Right renal pelvis (tissue), 4 donors: ENCODE data around the gene CSNK1G1. TPM values are rescaled to one million over a fixed set of nuclear protein-coding genes. Genes with fewer than 3 reads are reported as not detected.

ENCODE experiments used
- DNase-seq, 4 donors: peaks; one replicate each; pipeline ENCODE4 v3.0.0-alpha.2; 2013; ENCODE audit warnings: low read depth in 4 of 4, low spot score in 3 of 4, missing footprints in 1 of 4
- polyA plus RNA-seq, 4 donors: library from polyadenylated mRNA; unstranded; fragments of 120-200 nt; gene quantifications; one replicate each; pipeline ENCODE4 v1.2.1, GENCODE V29; 2013; ENCODE audit not compliant: insufficient read length in 4 of 4

CSNK1G1 gene
- polyA plus RNA-seq, 4 donors = 18.7 to 23.1 (median 21.1) TPM

DNA sequence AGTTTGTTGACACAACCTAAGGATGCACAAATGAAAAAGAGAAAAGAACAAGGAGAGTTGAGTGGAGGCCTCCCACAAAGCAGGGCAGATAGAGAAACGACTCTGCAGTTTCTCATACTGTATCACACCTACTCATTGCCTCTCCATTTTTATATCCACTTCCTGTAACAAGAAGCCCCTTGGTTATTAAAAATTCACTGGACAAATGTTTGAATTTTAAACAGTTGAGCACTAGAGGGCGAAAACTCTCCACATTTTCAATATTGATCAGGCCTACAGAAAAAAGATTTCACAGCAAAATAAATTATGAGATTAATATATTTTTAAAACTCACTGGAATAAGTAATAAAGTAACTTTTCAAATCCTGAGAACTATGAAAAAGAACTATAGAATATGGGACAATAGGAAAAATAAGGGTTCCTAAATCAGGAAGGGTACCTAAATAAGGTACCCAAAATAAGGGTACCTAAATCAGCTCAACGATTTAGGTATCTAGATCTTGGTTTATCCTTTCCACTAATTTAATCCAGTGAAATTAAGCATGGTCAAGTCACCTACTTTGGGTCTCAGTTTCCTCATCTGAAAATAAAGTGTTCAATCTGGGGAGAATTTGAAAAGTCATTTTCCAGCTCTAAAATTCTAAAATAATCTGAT lies 146.2 kb downstream of the CSNK1G1 start:
- DNase-seq = peak in 1 of 4 donors; percentile 19

DNA sequence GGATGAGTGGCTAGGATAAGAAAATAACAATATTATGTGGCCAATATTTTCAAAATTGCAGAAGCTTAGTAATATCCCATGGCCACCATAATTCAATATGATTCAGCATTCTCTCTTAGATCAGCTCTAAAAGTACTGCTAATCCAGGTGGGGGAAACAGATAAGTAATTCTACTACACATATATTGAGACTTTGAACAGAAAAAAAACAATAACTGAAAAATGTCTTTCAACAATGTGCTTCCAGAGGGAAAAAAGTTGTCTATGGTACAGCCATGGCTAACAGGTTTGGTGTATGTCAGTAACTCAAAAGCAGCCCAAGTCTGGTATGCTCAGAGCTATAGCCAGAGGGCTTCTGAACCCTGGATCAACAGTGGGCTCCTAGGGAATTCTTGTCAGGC lies 150.8 kb downstream of the CSNK1G1 start:
- DNase-seq = no peak

DNA sequence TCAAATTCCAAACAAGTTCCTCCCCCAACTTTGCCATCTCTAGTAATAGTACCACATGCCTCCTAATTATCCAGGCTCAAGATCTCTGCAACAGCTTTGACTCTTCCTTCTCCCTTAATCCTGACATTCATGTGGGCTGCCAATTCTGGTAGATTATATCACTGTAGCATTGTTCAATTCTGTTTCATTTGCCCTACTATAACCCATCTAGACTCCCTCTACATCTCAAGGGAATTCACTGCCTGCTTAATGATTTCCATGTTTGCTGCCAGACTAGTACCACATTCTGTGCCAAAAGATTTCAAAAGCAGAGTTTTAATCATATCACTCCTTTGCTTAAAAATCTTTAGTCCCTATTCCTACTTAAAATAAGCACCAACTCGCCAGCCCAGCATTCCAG lies 158.5 kb downstream of the CSNK1G1 start:
- no peak for DNase-seq

DNA sequence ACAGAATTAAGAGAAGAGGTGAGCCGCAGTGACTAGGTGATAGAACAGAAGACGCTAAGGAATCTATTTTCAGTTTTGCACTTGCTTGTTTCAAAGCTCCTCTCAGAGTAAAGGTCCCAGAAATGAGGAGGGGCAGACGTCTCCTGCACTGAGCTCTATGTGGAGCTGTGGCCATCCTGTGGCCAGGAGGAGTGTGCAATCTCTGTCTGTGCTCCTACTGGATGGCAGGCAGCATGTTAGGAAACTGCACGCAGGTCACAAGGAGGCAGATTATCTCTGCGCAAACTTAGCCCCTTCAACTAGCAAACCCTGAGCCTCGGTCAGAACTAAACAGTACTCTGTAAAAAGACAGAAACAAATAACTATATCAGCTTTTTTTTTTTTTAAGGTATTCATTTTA lies 162.0 kb downstream of the CSNK1G1 start:
- no peak for DNase-seq

DNA sequence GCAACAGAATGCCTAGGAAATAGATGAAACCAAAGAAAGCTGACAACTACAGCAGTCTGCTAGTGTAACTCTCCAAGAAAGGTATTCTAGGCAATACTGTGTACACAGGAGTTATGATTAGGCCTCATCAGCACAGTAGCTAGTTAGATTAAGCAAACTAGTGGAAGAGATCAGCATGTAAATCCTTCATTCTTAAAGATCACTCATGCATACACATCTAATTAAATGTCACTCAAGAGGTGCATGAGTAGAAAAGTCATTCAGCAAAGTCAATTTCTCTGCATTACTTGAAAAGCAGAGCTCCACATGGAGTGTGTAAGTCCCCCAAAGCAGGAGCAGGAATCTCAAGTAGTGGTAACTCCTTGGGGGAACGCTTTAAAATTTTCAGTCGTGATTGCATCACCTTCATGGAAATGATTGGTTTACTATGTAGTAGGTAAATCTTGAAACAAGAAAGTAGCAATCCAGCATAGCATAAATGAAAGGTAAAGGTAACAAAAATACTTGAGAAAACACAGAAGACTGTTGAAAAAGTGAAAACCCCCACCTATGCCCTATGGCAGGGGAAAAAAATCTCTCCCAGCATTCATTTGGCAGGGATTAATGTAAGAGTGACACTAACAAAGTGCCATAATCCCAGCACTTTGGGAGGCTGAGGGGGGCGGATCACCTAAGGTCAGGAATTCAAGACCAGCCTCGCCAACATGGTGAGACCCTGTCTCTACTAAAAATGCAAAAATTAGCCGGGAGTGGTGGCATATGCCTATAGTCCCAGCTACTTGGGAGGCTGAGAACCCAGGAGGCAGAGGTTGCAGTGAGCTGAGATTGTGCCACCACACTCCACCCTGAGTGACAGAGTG lies 163.8 kb downstream of the CSNK1G1 start:
- DNase-seq = no peak

DNA sequence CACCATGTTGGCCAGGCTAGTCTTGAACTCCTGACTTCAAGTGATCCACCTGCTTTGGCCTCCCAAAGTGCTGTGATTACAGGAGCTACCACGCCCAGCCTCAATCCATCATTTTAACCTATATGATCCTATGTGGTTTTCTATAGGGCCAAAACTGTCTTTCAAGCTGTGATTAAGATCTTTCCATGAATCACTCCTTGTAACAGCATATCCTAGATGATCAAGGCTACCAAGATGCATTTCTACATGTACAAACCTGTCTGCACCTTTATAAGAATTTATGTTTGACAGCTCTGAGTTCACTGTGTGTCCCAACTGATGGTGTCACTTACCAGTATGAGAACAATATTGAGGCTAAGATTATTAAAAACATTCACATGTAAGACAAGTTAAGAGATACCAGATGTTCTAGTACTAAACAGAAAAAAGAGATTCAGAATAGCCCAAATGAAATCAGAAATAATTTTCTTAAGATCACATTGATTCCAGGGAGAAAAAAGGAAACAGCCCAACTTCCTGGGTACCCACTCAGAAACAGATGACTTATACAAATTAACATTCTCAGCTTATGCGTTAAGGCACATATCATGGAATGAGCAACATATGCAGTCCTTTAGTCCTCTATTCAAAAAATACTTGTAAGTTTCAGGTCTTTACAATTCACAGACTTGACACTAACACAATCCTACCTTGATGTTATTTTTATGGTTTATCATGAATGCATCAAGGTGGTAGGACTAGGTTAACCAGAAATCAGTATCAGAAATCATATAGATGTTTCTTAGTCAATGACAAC lies 168.4 kb downstream of the CSNK1G1 start:
- no peak for DNase-seq

DNA sequence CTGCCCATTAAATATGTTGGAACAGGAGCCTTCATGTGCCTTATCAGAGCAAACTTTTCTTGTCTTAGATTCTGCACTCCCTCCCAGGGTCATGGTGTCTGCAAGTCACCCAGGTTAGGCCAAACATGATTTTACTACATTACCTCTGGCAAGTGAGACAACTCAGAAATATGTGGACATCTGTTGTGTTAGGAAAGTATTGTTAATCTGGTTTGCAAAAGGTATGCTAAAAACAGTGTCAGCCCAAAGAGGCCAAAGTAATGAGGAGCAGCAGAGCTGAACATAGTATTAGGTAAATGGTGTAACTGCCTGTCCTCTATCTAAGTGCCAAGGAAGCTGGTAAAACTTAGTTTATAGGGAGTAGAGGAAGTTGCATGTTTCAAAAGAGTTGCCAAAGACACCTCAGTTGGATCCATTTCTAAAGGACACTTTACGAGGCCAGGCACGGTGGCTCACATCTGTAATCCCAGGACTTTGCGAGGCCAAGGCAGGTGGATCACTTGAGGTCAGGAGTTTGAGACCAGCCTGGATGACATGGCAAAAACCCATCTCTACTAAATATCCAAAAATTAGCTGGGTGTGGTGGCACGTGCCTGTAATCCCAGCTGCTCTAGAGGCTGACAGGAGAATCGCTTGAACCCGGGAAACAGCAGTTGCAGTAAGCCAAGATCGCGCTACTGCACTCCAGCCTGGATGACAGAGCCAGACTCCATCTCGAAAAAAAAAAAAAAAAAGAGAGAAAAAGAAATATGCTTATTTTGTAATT lies 170.6 kb downstream of the CSNK1G1 start:
- DNase-seq = no peak

DNA sequence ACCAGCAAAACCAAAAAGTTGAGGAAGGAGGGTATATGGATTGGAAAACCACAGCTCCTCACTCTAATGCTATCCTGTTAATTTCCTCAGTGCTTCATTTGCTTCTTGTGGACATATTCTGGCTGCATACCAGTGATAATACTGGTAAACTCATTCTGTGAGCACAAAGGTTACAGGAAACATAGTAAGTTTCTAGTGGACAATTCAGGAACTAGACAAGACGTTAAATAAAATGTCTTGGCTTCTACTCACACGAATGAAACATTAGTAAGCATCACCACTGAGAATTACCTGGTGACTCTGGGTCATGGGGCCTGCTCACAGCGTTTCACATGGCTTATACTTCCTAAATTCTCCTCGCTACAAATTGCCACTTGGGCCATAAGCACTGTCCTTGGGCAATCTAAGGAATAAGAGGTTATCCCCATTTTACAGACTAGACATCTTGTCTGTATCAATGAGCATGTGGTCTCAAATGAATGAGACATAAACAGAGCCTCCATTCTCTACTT lies 173.1 kb downstream of the CSNK1G1 start:
- no peak for DNase-seq

DNA sequence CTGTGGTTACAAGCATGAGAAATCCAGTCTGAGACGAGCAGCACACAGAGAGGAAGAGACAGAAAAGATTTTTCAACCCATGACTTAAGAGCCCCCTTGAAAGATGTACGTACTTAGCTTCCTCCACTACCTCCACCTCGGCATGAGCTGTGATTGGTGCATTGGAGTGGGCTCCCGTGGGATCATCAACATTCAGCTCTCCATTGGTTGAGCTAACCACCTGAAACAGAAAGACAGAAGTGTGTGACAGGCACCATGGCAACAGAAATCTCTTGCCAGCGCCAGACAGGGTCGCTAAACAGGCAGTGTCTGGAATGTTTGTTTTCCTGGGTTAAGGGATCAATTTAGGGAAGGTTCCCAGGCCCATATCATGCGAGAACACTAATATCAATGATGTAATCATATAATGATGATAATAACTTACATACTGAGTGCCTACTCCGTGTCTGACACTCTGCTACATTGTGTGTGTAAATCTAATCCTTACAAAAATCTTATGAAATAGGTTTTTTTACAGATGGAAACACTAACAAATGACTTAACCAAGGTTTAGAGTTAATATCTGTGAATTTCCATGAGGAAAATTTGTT lies 175.6 kb downstream of the CSNK1G1 start:
- no peak for DNase-seq

DNA sequence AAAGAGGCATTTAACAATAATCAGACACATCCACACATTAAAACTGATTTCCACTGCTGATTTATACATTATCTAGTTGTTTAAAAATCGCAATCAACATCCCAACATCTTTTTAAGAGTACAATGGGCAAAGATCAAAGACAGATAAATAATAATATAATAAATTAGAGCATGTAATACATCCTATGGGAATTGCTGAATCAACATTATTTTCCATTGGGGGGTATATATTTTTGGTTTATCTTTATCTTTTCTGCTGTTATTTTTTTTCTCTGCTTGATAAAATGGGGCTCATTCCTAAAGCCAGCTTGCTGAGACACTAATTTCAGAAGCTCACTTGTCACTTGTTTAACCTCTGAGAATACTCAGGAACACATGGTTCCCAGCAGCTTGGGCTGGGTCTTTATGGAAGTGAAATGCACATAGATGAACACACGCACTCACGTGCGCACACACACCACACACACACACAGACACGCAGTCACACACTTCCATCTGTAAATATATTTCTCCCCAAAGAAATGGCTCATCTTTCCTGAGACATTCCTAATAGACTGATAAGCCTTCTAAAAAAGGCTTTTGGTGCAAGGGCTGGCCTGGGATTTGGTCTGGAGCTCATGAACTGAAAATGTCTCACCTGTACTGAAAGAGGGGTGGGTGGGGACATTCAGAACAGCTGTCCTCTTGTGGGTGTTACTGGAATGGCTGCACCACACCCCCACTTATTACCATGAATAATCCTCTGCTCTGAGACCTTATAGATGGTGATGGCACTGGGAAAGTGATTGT lies 189.7 kb downstream of the CSNK1G1 start:
- no peak for DNase-seq

DNA sequence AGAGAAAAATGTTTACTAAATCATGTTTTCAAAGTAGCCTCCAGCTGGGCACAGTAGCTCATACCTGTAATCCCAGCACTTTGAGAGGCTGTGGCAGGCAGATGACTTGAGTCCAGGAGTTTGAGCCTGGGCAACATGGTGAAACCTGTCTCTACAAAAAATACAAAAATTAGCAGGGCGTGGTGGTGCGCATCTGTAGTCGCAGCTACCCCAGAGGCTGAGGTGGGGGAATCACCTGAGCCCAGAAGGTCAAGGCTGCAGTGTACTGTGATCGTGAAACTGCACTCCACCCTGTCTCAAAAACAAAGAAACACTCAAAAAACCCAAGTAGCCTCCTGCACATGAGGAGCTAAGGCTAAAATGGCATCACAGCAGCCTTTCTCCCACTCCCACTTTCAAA lies 191.5 kb downstream of the CSNK1G1 start:
- no peak for DNase-seq

DNA sequence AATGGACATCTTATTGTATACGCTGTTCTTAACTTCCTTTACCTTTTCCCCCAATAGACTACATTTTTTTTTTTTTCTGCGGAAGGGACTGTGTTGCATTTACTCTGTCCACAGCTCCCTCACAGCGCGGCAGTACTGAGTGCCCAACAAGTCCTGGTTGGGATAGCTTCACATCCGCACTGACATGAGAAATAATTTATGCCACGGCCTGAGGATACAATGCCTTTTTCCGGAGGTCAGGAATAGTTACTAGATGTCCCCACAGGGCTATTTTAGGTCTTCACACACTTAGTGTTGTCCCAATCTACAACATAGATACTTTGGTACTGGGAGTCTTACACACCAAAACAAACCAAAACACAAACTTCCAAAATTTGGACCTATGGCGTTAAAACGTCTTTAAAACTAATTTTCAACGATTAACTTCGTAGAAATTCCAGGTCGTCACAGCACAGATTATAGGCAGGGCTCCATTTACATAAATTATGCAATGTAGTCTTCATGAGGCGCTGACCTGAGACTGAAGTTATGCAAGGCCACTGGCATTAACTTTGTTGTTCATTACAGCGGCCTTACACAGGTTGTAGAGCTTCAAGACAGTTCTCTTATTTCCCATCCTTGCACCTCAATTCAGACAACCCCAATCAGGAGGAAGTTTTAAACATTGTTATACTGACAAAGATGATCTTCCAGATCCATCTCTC lies 192.2 kb downstream of the CSNK1G1 start:
- peak in 3 of 4 donors; percentile 28 to 45 (median 44) for DNase-seq

DNA sequence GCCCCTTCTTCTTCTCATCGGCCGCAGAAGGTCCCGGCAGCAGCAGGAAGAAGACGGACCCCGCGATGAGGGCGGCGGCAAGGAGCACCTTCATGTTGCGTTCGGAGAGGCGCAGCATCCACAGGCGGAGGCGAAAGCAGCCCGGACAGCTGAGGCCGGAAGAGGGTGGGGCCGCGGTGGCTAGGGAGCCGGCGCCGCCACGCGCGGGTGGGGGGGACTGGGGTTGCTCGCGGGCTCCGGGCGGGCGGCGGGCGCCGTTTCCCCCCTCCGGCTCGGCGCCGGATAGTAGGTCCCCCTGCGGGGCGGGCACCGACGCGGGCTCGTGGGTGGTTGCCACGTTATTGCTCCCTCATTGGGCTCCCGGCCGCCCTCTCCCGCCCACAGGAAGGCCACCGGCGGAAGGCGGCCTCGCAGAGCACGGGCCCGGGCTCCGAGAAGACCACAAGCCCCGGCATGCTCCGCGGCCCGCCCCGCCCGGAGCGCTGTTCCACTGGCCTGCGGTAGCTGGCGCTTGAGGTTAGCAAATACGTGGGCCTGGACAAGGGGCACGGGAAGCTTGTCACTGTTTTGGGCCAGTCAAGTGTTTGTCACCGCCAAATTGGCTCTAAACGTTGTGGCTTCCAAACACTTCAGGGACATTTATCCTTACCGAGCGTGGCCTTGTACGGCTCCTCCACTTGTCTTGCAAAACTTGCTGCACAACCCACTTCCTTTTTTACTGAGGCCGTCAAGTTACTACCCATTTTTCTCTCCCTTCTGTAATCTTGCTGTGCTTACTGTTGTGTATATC lies 192.9 kb downstream of the CSNK1G1 start, which contains the start of gene PPIB:
TSS of gene PPIB (minus strand) at position 154 of the 790 bp plus-strand sequence. CDS start at position 118, 36 bp downstream.
- DNase-seq = peak; percentile 87 to 93 (median 92)

DNA sequence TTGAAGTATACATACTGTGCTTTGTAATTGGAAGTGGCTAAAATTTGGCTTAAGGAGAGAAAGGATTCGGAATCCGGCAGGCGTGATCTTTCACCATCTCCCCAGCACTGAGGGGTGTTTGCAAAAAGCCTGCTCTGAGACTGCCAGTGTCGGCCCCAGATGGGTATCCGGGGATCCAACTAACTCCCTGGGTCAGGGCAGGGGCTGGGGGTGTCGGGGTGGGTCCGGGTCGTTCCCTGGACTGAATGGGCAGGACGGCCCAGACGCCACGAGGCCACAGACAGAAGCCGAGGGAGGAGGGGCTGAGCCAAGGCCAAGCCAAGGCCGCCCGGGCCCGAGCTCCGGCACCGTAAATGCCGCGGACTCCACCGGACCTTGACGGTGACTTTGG lies 193.5 kb downstream of the CSNK1G1 start:
- no peak for DNase-seq

DNA sequence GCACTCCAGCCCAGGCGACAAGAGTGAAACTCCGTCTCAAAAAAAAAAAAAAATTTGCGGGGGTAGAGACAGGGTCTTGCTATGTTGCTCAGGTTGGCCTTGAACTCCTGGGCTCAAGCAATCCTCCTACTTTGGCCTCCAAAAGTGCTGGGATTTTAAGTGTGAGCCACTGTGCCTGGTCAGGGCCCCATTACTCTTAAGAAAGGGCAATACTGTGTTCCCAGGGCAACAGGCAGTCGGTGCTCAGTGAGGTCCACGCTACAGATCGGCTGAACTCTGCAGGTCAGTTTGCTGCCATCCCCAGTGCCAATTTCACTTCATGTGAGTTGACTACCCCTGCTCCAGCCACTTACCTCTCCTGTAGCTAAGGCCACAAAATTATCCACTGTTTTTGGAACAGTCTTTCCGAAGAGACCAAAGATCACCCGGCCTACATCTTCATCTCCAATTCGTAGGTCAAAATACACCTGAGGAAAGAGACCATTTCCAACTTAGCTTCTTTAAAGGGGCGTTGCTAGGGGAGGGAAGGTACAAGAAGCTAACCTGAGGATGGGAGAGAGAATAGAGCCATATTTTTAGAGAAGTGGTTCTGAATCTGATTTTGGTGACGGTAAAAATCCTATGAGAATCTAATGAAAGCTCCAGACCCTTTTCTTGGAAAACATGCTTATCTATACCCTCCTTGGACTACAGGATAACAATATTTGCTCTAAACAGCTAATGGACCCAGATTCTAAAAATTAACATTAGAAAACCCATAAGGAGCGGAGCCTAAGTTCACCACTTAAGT lies 194.1 kb downstream of the CSNK1G1 start:
- no peak for DNase-seq

DNA sequence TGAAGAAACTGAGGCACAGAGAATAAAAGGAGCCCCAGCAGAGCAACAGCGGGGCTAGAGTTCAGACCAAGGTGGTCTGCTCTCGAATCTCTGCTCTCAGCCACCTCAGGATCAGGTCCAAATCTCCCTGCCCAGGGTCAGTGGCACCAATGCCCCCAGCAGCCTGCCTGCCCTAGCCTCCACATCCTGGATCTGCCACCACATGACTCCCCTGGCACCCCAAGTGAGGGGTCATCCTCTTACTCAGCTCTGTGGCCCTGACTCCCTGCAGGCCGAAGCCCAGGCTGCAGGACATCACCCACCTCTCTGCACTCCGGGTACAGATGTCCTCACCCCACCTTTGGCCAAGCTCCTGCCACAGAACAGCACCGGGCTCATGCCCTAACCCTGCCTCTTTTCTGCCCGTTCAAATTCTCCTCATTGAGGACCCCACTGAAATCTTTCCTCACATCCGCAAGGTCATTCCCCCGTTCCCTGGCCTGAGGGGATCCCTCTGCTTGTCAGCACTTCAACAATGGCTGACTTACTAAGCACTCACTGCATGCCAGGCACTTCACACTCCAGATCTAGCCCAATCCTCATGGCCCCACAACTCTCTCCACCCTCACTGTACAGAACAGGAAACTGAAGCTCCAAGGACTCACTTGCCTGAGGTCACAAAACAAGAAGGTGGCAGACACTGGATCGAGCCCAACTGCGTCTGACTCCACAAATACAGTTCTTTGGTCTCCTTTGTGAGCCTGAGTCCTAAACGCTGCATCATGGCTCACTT lies 197.4 kb downstream of the CSNK1G1 start:
- no peak for DNase-seq
